AG09309 (cell line): ENCODE data around the gene B4GALT4.

Experiments used
- DNase-seq: peaks from one replicate; pipeline ENCODE4 v3.0.0-alpha.2; 2010; ENCODE audit warnings: low read depth
- H3K4me3 ChIP-seq: 2 replicates; pipeline ENCODE4 v1.5.1; 2011; ENCODE audit warnings: mild to moderate bottlenecking, low read depth, low read length, moderate library complexity; ENCODE audit not compliant: control insufficient read depth
- CTCF ChIP-seq: IDR thresholded peaks from 2 replicates; pipeline ENCODE4 v1.5.1; 2011; ENCODE audit warnings: mild to moderate bottlenecking, low read depth, low read length, inconsistent platforms; ENCODE audit not compliant: insufficient read depth, control insufficient read depth; ENCODE audit errors: missing control alignments

Gene B4GALT4

GRCh38 chr3:119220970-119221667 lies 19.6 kb downstream of the B4GALT4 start:
- DNase-seq = no peak
- TF ChIP-seq CTCF = no peak
- no peak overlapping the region for H3K4me3 ChIP-seq

GRCh38 chr3:119220198-119220597 lies 20.5 kb downstream of the B4GALT4 start:
- TF ChIP-seq CTCF = no peak
- H3K4me3 ChIP-seq = no peak overlapping the region
- DNase-seq = no peak

- no peak overlapping the region for H3K4me3 ChIP-seq
- no peak for TF ChIP-seq CTCF
- no peak for DNase-seq
These were observed 21.6 kb downstream of the B4GALT4 start for GRCh38 chr3:119219069-119219468.

GRCh38 chr3:119211803-119212202 lies 28.9 kb downstream of the B4GALT4 start:
- DNase-seq = no peak
- no peak for TF ChIP-seq CTCF
- H3K4me3 ChIP-seq = no peak overlapping the region

GRCh38 chr3:119211193-119211592 lies 29.5 kb downstream of the B4GALT4 start:
- DNase-seq = no peak
- TF ChIP-seq CTCF = no peak

GRCh38 chr3:119207512-119207875 lies 33.2 kb downstream of the B4GALT4 start:
- DNase-seq = no peak
- no peak for TF ChIP-seq CTCF

More at GRCh38 chr3:119211193-119211592, 29.5 kb downstream of the B4GALT4 start:
- no peak overlapping the region for H3K4me3 ChIP-seq

More at GRCh38 chr3:119207512-119207875, 33.2 kb downstream of the B4GALT4 start:
- H3K4me3 ChIP-seq = no peak overlapping the region
